ENCODE results near the gene ADM2. TPM values are rescaled to one million over a fixed set of nuclear protein-coding genes. Genes with fewer than 3 reads are reported as not detected.

Gene ADM2
- total RNA-seq, 3 donors from 2014 or later (not counting 1 experiment from before 2014, with no cell fraction given) = 0.26 to 2.5 (median 1.5) TPM

GRCh38 chr22:50527921-50528681 is 46.8 kb downstream of the ADM2 start:
- H3K27ac ChIP-seq (ENCODE audit: low read length) = peak overlapping the region; percentile 82
- no peaks in the 10 kb centered on the region for H3K9me3 ChIP-seq (ENCODE audit: control insufficient read depth, insufficient read depth, low read length)
- Mint-ChIP-seq H3K27me3 (ENCODE audit: low read depth in 2 of 2) (peaks cover 0 to 11% of the 10 kb centered on the region in 2 donors), H3K4me3 (peak overlapping the region; percentile 83), H3K4me1 (peaks cover 32 to 47% of the 10 kb centered on the region in 2 donors), H3K9me3 (no peaks in the 10 kb centered on the region), H3K36me3 (no peaks in the 10 kb centered on the region), H3K27ac (peak overlapping the region; percentile 84 to 91)
- no peak overlapping the region for H3K4me3 ChIP-seq (ENCODE audit: low read length)
- intact Hi-C loops (cut with micrococcal nuclease) = loop anchor here (5.0 kb wide), 1 partner anchor 34 kb away; the partner anchor contains the start of gene SYCE3
- 92% methylated on average over 18 of the region's 18 CpGs for WGBS (ENCODE audit: insufficient coverage)
- no peak for DNase-seq
- TF ChIP-seq CTCF (IDR thresholded peaks at IDR 0.05) = no peak
- H3K4me1 ChIP-seq (ENCODE audit: control insufficient read depth, insufficient read depth, low read length) = peaks cover 69% of the 10 kb centered on the region
- ATAC-seq = no peak
- peaks cover 6% of the 10 kb centered on the region for H3K36me3 ChIP-seq (ENCODE audit: control insufficient read depth, insufficient read depth, low read length)
- H3K27me3 ChIP-seq (ENCODE audit: control insufficient read depth, insufficient read depth, low read length) = no peaks in the 10 kb centered on the region

- no peak for ATAC-seq
- intact Hi-C loops (cut with micrococcal nuclease) = loop anchor here (5.0 kb wide), 1 partner anchor 33 kb away; the partner anchor contains the start of gene SYCE3
- Histone ChIP-seq H3K4me3 (ENCODE audit: low read length) (peak overlapping the region; percentile 51), H3K36me3 (ENCODE audit: control insufficient read depth, insufficient read depth, low read length) (no peaks in the 10 kb centered on the region), H3K9me3 (ENCODE audit: control insufficient read depth, insufficient read depth, low read length) (no peaks in the 10 kb centered on the region), H3K27me3 (ENCODE audit: control insufficient read depth, insufficient read depth, low read length) (no peaks in the 10 kb centered on the region), H3K27ac (ENCODE audit: low read length) (peak overlapping the region; percentile 82), H3K4me1 (ENCODE audit: control insufficient read depth, insufficient read depth, low read length) (peaks cover 69% of the 10 kb centered on the region)
- peak overlapping the region; percentile 83 for H3K4me3 Mint-ChIP-seq
- no peaks in the 10 kb centered on the region for H3K36me3 Mint-ChIP-seq
- 75% methylated on average over 15 of the region's 15 CpGs for WGBS (ENCODE audit: insufficient coverage)
- TF ChIP-seq CTCF (IDR thresholded peaks at IDR 0.05) = no peak
- H3K4me1 Mint-ChIP-seq = peaks cover 34 to 50% of the 10 kb centered on the region in 2 donors
- peaks cover 0 to 13% of the 10 kb centered on the region in 2 donors for H3K27me3 Mint-ChIP-seq (ENCODE audit: low read depth in 2 of 2)
- H3K9me3 Mint-ChIP-seq = no peaks in the 10 kb centered on the region
- peak overlapping the region; percentile 84 to 91 for H3K27ac Mint-ChIP-seq
- DNase-seq = no peak
Observed at GRCh38 chr22:50528682-50529415, 47.5 kb downstream of the ADM2 start.

GRCh38 chr22:50529416-50529896 is 48.1 kb downstream of the ADM2 start:
- peak in 1 of 2 donors; percentile 50 for DNase-seq
- peaks cover 68% of the 10 kb centered on the region for H3K4me1 ChIP-seq (ENCODE audit: control insufficient read depth, insufficient read depth, low read length)
- 29% methylated on average over 50 of the region's 50 CpGs for WGBS (ENCODE audit: insufficient coverage)
- peaks cover 0 to 13% of the 10 kb centered on the region in 2 donors for H3K27me3 Mint-ChIP-seq (ENCODE audit: low read depth in 2 of 2)
- peak overlapping the region in 1 of 2 donors; percentile 96 for H3K27ac Mint-ChIP-seq
- ATAC-seq = no peak
- no peaks in the 10 kb centered on the region for H3K9me3 ChIP-seq (ENCODE audit: control insufficient read depth, insufficient read depth, low read length)
- no peak overlapping the region for H3K4me3 Mint-ChIP-seq
- H3K9me3 Mint-ChIP-seq = no peaks in the 10 kb centered on the region
- TF ChIP-seq CTCF (IDR thresholded peaks at IDR 0.05) = no peak
- no peaks in the 10 kb centered on the region for H3K36me3 Mint-ChIP-seq
- no peaks in the 10 kb centered on the region for H3K27me3 ChIP-seq (ENCODE audit: control insufficient read depth, insufficient read depth, low read length)
- H3K4me1 Mint-ChIP-seq = peaks cover 31 to 47% of the 10 kb centered on the region in 2 donors
- intact Hi-C loops (cut with micrococcal nuclease) = loop anchor here (5.0 kb wide), 1 partner anchor 33 kb away; the partner anchor contains the start of gene SYCE3
- H3K36me3 ChIP-seq (ENCODE audit: control insufficient read depth, insufficient read depth, low read length) = no peaks in the 10 kb centered on the region
- H3K4me3 ChIP-seq (ENCODE audit: low read length) = peak overlapping the region; percentile 51
- H3K27ac ChIP-seq (ENCODE audit: low read length) = peak overlapping the region; percentile 82
